Neural cell (in vitro differentiated cells): ENCODE measurements around the gene LILRA1. TPM values are rescaled to one million over a fixed set of nuclear protein-coding genes. Genes with fewer than 3 reads are reported as not detected.

Experiments used
- H2AFZ ChIP-seq: fragments of 200-600, 300-800 bp; sonication (generic), shearing (Covaris generic); 2 replicates; pipeline ENCODE4 v1.6.0; 2014; ENCODE audit warnings: low read depth, mild to moderate bottlenecking, antibody characterized with exemption, low read length, moderate library complexity
- H3F3A ChIP-seq: fragments of 200-600 bp; shearing (Covaris generic); 2 replicates; pipeline ENCODE4 v1.6.1; 2016; ENCODE audit warnings: mild to moderate bottlenecking, moderate library complexity, mixed read lengths, antibody characterized with exemption, low read length; ENCODE audit not compliant: insufficient read depth, poor library complexity, severe bottlenecking
- H3K27ac ChIP-seq: fragments of 200-600, 300-800 bp; sonication (generic), shearing (Covaris generic); 2 replicates; pipeline ENCODE4 v1.5.1; 2014; ENCODE audit warnings: mild to moderate bottlenecking, low read length, moderate library complexity
- H3K27me3 ChIP-seq: fragments of 300-800, 200-600 bp; sonication (generic), shearing (Covaris generic); 2 replicates; pipeline ENCODE4 v1.6.0; 2014; ENCODE audit warnings: mild to moderate bottlenecking, low read depth, low read length, moderate library complexity; ENCODE audit not compliant: insufficient read depth
- H3K36me3 ChIP-seq: fragments of 300-800, 200-600 bp; sonication (generic), shearing (Covaris generic); 2 replicates; pipeline ENCODE4 v1.5.1; 2014; ENCODE audit warnings: mild to moderate bottlenecking, antibody characterized with exemption, low read length, moderate library complexity; ENCODE audit not compliant: insufficient read depth
- H3K4me2 ChIP-seq: fragments of 300-800, 200-600 bp; sonication (generic), shearing (Covaris generic); 2 replicates; pipeline ENCODE4 v1.6.0; 2014; ENCODE audit warnings: mild to moderate bottlenecking, low read length
- H3K4me3 ChIP-seq: fragments of 300-800, 200-600 bp; sonication (generic), shearing (Covaris generic); 2 replicates; pipeline ENCODE4 v1.5.1; 2014; ENCODE audit warnings: mild to moderate bottlenecking, low read length, moderate library complexity
- H3K79me2 ChIP-seq: fragments of 200-600 bp; shearing (Covaris generic); replicated peaks from 2 replicates; pipeline ENCODE4 v1.6.0; 2014; ENCODE audit warnings: mild to moderate bottlenecking, low read length, moderate library complexity; ENCODE audit not compliant: insufficient read depth
- H3K9ac ChIP-seq: fragments of 300-800, 200-600 bp; sonication (generic), shearing (Covaris generic); 2 replicates; pipeline ENCODE4 v1.6.1; 2016; ENCODE audit warnings: mild to moderate bottlenecking, low read length, mixed read lengths
- H3K9me2 ChIP-seq: fragments of 200-600 bp; shearing (Covaris generic); 2 replicates; pipeline ENCODE4 v1.6.1; 2016; ENCODE audit warnings: mild to moderate bottlenecking, low read length, mixed read lengths; ENCODE audit not compliant: insufficient read depth
- H3K9me3 ChIP-seq: fragments of 200-600, 300-800 bp; sonication (generic), shearing (Covaris generic); 2 replicates; pipeline ENCODE4 v1.6.1; 2016; ENCODE audit warnings: mild to moderate bottlenecking, mixed run types, low read length, moderate library complexity, mixed read lengths
- H4K20me1 ChIP-seq: fragments of 200-600 bp; shearing (Covaris generic); 2 replicates; pipeline ENCODE4 v1.6.1; 2016; ENCODE audit warnings: mild to moderate bottlenecking, mixed run types; ENCODE audit not compliant: insufficient read depth
- CTCF ChIP-seq: fragments of 450-650 bp; IDR thresholded peaks from 2 replicates; pipeline ENCODE4 v1.5.1; 2014; ENCODE audit warnings: antibody characterized with exemption, mild to moderate bottlenecking, moderate library complexity; ENCODE audit not compliant: poor library complexity, severe bottlenecking
- EP300 ChIP-seq: fragments of 450-650 bp; conservative IDR thresholded peaks from 2 replicates; pipeline ENCODE4 v1.6.1; 2014; ENCODE audit warnings: antibody characterized with exemption, mild to moderate bottlenecking, moderate library complexity; ENCODE audit not compliant: poor library complexity, severe bottlenecking
- EZH2 ChIP-seq: fragments of 200-600, 300-800 bp; shearing (Covaris generic), sonication (generic); IDR thresholded peaks from 2 replicates; pipeline ENCODE4 v1.6.1; 2014; ENCODE audit warnings: antibody characterized with exemption, low read length, borderline replicate concordance, mild to moderate bottlenecking; ENCODE audit not compliant: insufficient read depth, poor library complexity, severe bottlenecking
- MXI1 ChIP-seq: fragments of 450-650 bp; conservative IDR thresholded peaks from 2 replicates; pipeline ENCODE4 v1.6.1; 2014; ENCODE audit warnings: antibody characterized with exemption, mild to moderate bottlenecking; ENCODE audit not compliant: poor library complexity, severe bottlenecking
- POLR2AphosphoS5 ChIP-seq: IDR thresholded peaks from 2 replicates; pipeline ENCODE4 v1.6.1; 2012
- RAD21 ChIP-seq: fragments of 450-650 bp; conservative IDR thresholded peaks from 2 replicates; pipeline ENCODE4 v1.6.1; 2014; ENCODE audit warnings: antibody characterized with exemption, mild to moderate bottlenecking, moderate library complexity
- SMC3 ChIP-seq: fragments of 450-650 bp; conservative IDR thresholded peaks from 2 replicates; pipeline ENCODE4 v1.6.1; 2014; ENCODE audit warnings: antibody characterized with exemption, mild to moderate bottlenecking, moderate library complexity; ENCODE audit not compliant: poor library complexity
- TAF1 ChIP-seq: IDR thresholded peaks from 2 replicates; pipeline ENCODE4 v1.6.1; 2012; ENCODE audit warnings: low read depth
- polyA plus RNA-seq: library from polyadenylated mRNA; depleted of rRNA; stranded (reverse); fragments of >200 nt; gene quantifications from 2 replicates; pipeline ENCODE4 v1.2.3, GENCODE V29; 2014
- TF ChIP-seq, protein P1 (sequence below): IDR thresholded peaks from 2 replicates; pipeline ENCODE4 v1.6.1; 2012; ENCODE audit warnings: borderline replicate concordance

LILRA1 gene
- polyA plus RNA-seq, 1 donor from 2014 or later: not detected

GRCh38 chr19:54606230-54606629 lies 12.8 kb downstream of the LILRA1 start:
- Histone ChIP-seq H3K9ac (no peak overlapping the region), H3K27me3 (no peaks in the 10 kb centered on the region), H3K79me2 (no peaks in the 10 kb centered on the region), H3K4me2 (no peak overlapping the region), H3K9me3 (peaks cover 2% of the 10 kb centered on the region), H4K20me1 (no peaks in the 10 kb centered on the region), H3F3A (no peaks in the 10 kb centered on the region), H3K36me3 (no peaks in the 10 kb centered on the region), H3K9me2 (no peaks in the 10 kb centered on the region), H2AFZ (no peak overlapping the region), H3K27ac (no peak overlapping the region), H3K4me3 (no peak overlapping the region)
- TF ChIP-seq EZH2 (no peak), RAD21 (no peak), MXI1 (no peak), POLR2AphosphoS5 (no peak), SMC3 (no peak), EP300 (no peak), TAF1 (no peak), CTCF (no peak)
- TF ChIP-seq, protein P1, sequence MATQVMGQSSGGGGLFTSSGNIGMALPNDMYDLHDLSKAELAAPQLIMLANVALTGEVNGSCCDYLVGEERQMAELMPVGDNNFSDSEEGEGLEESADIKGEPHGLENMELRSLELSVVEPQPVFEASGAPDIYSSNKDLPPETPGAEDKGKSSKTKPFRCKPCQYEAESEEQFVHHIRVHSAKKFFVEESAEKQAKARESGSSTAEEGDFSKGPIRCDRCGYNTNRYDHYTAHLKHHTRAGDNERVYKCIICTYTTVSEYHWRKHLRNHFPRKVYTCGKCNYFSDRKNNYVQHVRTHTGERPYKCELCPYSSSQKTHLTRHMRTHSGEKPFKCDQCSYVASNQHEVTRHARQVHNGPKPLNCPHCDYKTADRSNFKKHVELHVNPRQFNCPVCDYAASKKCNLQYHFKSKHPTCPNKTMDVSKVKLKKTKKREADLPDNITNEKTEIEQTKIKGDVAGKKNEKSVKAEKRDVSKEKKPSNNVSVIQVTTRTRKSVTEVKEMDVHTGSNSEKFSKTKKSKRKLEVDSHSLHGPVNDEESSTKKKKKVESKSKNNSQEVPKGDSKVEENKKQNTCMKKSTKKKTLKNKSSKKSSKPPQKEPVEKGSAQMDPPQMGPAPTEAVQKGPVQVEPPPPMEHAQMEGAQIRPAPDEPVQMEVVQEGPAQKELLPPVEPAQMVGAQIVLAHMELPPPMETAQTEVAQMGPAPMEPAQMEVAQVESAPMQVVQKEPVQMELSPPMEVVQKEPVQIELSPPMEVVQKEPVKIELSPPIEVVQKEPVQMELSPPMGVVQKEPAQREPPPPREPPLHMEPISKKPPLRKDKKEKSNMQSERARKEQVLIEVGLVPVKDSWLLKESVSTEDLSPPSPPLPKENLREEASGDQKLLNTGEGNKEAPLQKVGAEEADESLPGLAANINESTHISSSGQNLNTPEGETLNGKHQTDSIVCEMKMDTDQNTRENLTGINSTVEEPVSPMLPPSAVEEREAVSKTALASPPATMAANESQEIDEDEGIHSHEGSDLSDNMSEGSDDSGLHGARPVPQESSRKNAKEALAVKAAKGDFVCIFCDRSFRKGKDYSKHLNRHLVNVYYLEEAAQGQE: no peak

DNA sequence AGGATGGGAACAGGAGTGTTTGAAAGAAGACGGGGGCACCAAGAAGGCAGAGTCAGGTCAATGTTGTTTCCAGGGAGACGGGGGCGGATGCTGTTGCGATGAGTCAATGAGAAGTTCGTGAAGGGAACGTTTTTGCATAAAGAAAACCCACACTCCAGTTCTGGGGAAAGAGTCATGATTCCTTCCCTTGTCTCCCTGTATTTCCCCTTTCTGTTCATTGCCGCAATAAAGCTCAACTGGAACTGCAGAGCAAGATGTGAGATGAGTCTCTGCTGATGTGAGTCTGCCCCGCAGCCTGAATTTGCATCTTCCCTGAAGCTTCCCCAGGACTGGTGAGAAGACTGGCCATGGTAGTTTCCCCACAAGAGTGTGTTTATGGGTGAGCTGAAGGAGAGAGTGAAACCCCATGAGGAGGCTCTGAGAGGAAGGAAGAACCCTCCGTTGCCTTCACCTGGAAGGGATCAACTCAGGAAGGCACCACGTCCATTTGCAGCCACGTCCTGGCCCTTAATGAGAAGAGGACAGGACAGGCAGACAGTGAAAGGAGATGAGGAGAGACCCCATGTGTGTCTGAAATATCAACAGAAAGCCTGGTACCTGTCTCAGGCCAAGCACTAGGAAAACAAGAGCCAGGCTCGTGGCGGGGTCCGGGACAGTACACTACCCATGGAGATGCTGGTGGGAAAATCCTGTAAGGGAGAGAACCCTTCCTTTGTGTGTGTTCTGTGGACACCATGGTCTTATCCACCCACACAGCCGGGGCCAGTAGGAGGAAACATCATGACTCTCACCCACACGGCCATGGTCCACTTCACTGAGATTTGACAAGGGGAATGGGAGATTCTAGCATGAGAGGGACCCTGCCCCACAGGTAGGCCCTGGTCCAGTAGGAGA lies 13.7 kb downstream of the LILRA1 start:
- Histone ChIP-seq H3K27ac (no peak overlapping the region), H3K4me3 (no peak overlapping the region), H3K36me3 (no peaks in the 10 kb centered on the region), H3K27me3 (no peaks in the 10 kb centered on the region), H4K20me1 (no peaks in the 10 kb centered on the region), H3K79me2 (no peaks in the 10 kb centered on the region), H3F3A (no peaks in the 10 kb centered on the region), H3K9me2 (no peaks in the 10 kb centered on the region), H2AFZ (no peak overlapping the region), H3K9me3 (peaks cover 4% of the 10 kb centered on the region), H3K4me2 (no peak overlapping the region), H3K9ac (no peak overlapping the region)
- TF ChIP-seq MXI1: no peak
- TF ChIP-seq TAF1: no peak
- no peak for TF ChIP-seq EP300
- TF ChIP-seq POLR2AphosphoS5: no peak
- no peak for TF ChIP-seq CTCF
